ENCODE data around the gene CHN1.

- no peak for TF ChIP-seq CTCF (IDR thresholded peaks at IDR 0.05)
- no peak for TF ChIP-seq POLR2A (IDR thresholded peaks at IDR 0.05)
Measured at GRCh38 chr2:175019566-175020327, 14.6 kb upstream of the CHN1 start.

Data from thyroid gland (tissue), 4 donors.